Muscle layer of duodenum (tissue), 2 donors: ENCODE data around the gene NUPR1.
A peak's percentile ranks its signal among the peaks of the same experiment; 100 is the strongest.

ENCODE experiments used
- H3K27ac ChIP-seq: one replicate; pipeline ENCODE4 v1.7.0; 2013; ENCODE audit warnings: mild to moderate bottlenecking, low read length
- H3K27me3 ChIP-seq: one replicate; pipeline ENCODE4 v1.7.0; 2013; ENCODE audit warnings: low read depth, mild to moderate bottlenecking, control low read depth, low read length
- H3K36me3 ChIP-seq, 2 donors: one replicate each; pipeline ENCODE4 v1.7.0; 2013; ENCODE audit warnings: low read length in 2 of 2, control low read depth in 1 of 2, mild to moderate bottlenecking in 1 of 2; ENCODE audit not compliant: insufficient read depth in 2 of 2, control insufficient read depth in 1 of 2
- H3K4me1 ChIP-seq, 2 donors: one replicate each; pipeline ENCODE4 v1.7.0; 2013; ENCODE audit warnings: low read length in 2 of 2, mild to moderate bottlenecking in 2 of 2, control low read depth in 1 of 2, moderate library complexity in 1 of 2; ENCODE audit not compliant: insufficient read depth in 2 of 2, control insufficient read depth in 1 of 2
- H3K4me3 ChIP-seq, 2 donors: one replicate each; pipeline ENCODE4 v1.7.0; 2013; ENCODE audit warnings: low read length in 2 of 2, low read depth in 1 of 2, mild to moderate bottlenecking in 1 of 2
- H3K9me3 ChIP-seq, 2 donors: one replicate each; pipeline ENCODE4 v1.7.0; 2013; ENCODE audit warnings: low read length in 2 of 2, control low read depth in 1 of 2, mild to moderate bottlenecking in 1 of 2; ENCODE audit not compliant: control insufficient read depth in 1 of 2
- donor health status: healthy.

Gene NUPR1

GRCh38 chr16:28538733-28539596 lies at the start of gene NUPR1:
NUPR1 (minus strand) TSS chr16:28538974; CDS start chr16:28538907, 67 bp downstream.
- Histone ChIP-seq H3K4me3 (peak within 1 kb of the TSS; percentile 62 to 80), H3K27me3 (no peaks in the 10 kb centered on the region), H3K27ac (peak within 1 kb of the TSS; percentile 83), H3K36me3 (peaks cover 0 to 12% of the 10 kb centered on the region in 2 donors), H3K4me1 (peaks cover 0 to 17% of the 10 kb centered on the region in 2 donors), H3K9me3 (no peaks in the 10 kb centered on the region)

GRCh38 chr16:28587386-28587785 lies 48.6 kb upstream of the NUPR1 start:
- Histone ChIP-seq H3K4me1 (no peaks in the 10 kb centered on the region), H3K4me3 (no peak overlapping the region), H3K9me3 (no peaks in the 10 kb centered on the region), H3K27ac (no peak overlapping the region), H3K27me3 (no peaks in the 10 kb centered on the region), H3K36me3 (peaks cover 27 to 78% of the 10 kb centered on the region in 2 donors)

- Histone ChIP-seq H3K36me3 (peaks cover 32 to 81% of the 10 kb centered on the region in 2 donors), H3K27ac (no peak overlapping the region), H3K27me3 (no peaks in the 10 kb centered on the region), H3K9me3 (no peaks in the 10 kb centered on the region), H3K4me1 (no peaks in the 10 kb centered on the region), H3K4me3 (no peak overlapping the region)
Measured at GRCh38 chr16:28586466-28586865, 47.7 kb upstream of the NUPR1 start.

- H3K27ac ChIP-seq = no peak overlapping the region
- H3K4me3 ChIP-seq = no peak overlapping the region
- no peaks in the 10 kb centered on the region for H3K4me1 ChIP-seq
- H3K36me3 ChIP-seq = peaks cover 32 to 82% of the 10 kb centered on the region in 2 donors
- H3K27me3 ChIP-seq = no peaks in the 10 kb centered on the region
- no peaks in the 10 kb centered on the region for H3K9me3 ChIP-seq
Measured at GRCh38 chr16:28585674-28586073, 46.9 kb upstream of the NUPR1 start.

- H3K36me3 ChIP-seq = peaks cover 21 to 43% of the 10 kb centered on the region in 2 donors
- no peak overlapping the region for H3K4me3 ChIP-seq
Measured at GRCh38 chr16:28580726-28581315, 42.0 kb upstream of the NUPR1 start.

GRCh38 chr16:28575446-28576109 lies 36.8 kb upstream of the NUPR1 start:
- Histone ChIP-seq H3K4me3 (no peak overlapping the region), H3K27me3 (no peaks in the 10 kb centered on the region), H3K4me1 (peaks cover 9 to 19% of the 10 kb centered on the region in 2 donors), H3K9me3 (no peaks in the 10 kb centered on the region), H3K36me3 (no peaks in the 10 kb centered on the region), H3K27ac (no peak overlapping the region)

More at GRCh38 chr16:28580726-28581315, 42.0 kb upstream of the NUPR1 start:
- Histone ChIP-seq H3K27me3 (no peaks in the 10 kb centered on the region), H3K4me1 (no peaks in the 10 kb centered on the region), H3K27ac (no peak overlapping the region), H3K9me3 (no peaks in the 10 kb centered on the region)

GRCh38 chr16:28574925-28575324 lies 36.2 kb upstream of the NUPR1 start:
- Histone ChIP-seq H3K9me3 (no peaks in the 10 kb centered on the region), H3K27me3 (no peaks in the 10 kb centered on the region), H3K4me1 (peaks cover 9 to 19% of the 10 kb centered on the region in 2 donors), H3K27ac (no peak overlapping the region), H3K36me3 (no peaks in the 10 kb centered on the region), H3K4me3 (no peak overlapping the region)

- Histone ChIP-seq H3K27ac (no peak overlapping the region), H3K36me3 (no peaks in the 10 kb centered on the region), H3K4me3 (no peak overlapping the region)
Measured at GRCh38 chr16:28573738-28574718, 35.3 kb upstream of the NUPR1 start.

GRCh38 chr16:28572696-28573510 lies 34.1 kb upstream of the NUPR1 start:
- H3K27me3 ChIP-seq = no peaks in the 10 kb centered on the region
- no peaks in the 10 kb centered on the region for H3K36me3 ChIP-seq
- H3K9me3 ChIP-seq = no peaks in the 10 kb centered on the region
- H3K4me3 ChIP-seq = no peak overlapping the region
- peaks cover 9 to 19% of the 10 kb centered on the region in 2 donors for H3K4me1 ChIP-seq
- H3K27ac ChIP-seq = peak overlapping the region; percentile 31

More at GRCh38 chr16:28573738-28574718, 35.3 kb upstream of the NUPR1 start:
- no peaks in the 10 kb centered on the region for H3K27me3 ChIP-seq
- no peaks in the 10 kb centered on the region for H3K9me3 ChIP-seq
- H3K4me1 ChIP-seq = peaks cover 9 to 19% of the 10 kb centered on the region in 2 donors
